COLO668 (cell line): ENCODE measurements around the gene RNF11.
"Not testable (repeated sequence)": the region's sequence is repeated elsewhere in the genome, so short reads cannot be mapped to it uniquely, and the experiment has no call there.

Experiments
- DNase-seq: peaks from one replicate; lab custom pipeline; 2025; ENCODE audit not compliant: unreplicated experiment; lab: John Stamatoyannopoulos, UW

RNF11 gene

DNA sequence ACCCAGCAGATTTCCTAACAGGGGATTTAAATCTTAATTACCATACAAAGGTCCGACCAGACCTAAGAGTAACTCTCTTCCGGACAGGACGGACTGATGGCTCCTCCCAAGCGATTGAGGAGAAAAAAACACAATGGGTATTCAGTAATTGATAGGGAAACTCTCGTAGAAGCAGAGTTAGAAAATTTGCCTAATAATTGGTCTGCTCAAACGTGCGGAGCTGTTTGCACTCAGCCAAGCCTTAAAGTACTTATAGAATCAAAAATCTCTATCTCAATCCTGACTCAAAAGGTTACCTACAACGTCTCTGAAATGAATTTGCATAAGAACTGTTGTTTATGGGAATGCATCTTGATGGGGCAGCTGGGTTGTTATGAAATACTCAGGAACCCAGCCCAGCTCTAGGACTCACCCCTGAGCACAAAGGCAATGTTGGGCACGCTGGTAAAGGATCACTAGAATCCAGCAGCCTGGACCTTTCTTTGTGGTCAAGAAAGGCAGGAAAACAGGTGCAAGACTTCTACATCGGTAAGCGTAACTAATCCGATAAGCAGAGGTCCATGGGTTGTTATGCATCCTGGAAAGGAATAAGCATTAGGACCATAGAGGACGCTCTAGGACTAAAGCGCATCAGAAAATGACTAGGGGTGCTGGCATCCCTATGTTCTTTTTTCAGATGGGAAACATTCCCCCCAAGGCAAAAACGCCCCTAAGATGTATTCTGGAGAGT is 8.7 kb upstream of the RNF11 start:
- DNase-seq, result not testable (repeated sequence)

DNA sequence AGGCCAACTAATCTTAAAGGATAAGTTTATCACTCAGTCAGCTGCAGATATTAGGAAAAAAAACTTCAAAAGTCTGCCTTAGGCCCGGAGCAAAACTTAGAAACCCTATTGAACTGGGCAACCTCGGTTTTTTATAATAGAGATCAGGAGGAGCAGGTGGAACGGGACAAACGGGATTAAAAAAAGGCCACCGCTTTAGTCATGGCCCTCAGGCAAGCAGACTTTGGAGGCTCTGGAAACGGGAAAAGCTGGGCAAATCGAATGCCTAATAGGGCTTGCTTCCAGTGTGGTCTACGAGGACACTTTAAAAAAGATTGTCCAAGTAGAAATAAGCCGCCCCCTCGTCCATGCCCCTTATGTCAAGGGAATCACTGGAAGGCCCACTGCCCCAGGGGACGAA is 7.6 kb upstream of the RNF11 start:
- not testable (repeated sequence) for DNase-seq

DNA sequence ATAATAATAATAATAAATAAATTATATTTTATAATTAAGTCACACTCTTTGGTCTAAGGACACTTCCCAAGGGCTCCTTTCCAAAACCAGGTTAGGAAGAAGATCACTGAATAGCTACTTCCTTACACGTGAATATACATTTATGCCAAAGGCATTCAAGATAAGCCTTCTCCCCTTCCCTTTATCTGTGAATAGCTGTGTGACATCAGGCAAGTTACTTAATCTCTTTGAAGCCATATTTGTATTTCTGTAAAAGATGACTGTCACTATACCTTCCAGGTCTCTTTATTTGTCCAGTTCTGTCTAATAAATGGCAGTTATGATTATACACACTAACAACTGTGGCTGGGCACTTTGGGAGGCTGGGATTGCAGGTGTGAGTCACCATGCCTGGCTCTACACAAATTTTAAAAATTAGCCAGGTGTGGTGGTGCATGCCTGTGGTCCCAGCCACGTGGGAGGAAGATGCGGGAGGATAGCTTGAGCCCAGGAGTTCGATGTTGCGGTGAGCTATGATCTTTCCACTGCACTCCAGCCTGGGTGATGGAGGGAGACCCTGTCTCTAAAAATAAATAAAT is 5.5 kb upstream of the RNF11 start:
- DNase-seq, result no peak

DNA sequence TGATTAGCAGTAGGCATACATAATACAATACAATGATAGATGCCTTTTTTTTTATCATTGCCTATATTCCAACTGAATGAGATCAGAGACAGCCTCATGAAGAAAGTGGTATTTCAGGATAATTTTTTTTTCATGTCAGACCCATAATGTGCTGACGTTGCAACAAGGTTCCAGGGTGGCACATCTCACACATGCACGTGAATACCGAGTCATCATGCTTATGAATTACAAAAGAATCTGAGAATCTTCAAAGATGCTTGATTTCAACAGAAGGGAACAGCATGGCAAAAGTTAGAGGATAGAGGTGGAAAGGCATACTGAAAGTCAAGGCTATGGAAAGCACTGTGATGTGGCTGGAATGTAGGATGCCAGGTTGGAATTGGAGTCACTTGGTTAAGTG is 5.0 kb upstream of the RNF11 start:
- DNase-seq, result no peak

GRCh38 chr1:51231896-51232295 is 4.2 kb upstream of the RNF11 start:
- no peak for DNase-seq

DNA sequence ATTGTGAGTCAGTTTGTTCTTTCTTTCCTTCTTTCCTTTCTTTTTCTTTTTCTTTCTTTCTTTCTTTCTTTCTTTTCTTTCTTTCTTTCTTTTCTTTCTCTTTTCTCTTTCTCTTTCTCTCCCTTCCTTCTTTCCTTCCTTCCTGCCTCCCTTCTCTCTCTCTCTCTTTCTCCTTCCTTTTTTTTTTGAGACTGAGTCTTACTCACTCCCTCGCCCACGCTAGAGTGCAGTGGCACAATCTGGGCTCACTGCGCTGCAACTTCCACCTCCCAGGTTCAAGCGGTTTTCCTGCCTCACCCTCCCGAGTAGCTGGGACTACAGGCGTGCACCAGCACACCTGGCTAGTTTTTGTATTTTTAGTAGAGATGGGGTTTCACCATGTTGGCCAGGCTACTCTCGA is 1.8 kb upstream of the RNF11 start:
- DNase-seq, result peak; percentile 45

DNA sequence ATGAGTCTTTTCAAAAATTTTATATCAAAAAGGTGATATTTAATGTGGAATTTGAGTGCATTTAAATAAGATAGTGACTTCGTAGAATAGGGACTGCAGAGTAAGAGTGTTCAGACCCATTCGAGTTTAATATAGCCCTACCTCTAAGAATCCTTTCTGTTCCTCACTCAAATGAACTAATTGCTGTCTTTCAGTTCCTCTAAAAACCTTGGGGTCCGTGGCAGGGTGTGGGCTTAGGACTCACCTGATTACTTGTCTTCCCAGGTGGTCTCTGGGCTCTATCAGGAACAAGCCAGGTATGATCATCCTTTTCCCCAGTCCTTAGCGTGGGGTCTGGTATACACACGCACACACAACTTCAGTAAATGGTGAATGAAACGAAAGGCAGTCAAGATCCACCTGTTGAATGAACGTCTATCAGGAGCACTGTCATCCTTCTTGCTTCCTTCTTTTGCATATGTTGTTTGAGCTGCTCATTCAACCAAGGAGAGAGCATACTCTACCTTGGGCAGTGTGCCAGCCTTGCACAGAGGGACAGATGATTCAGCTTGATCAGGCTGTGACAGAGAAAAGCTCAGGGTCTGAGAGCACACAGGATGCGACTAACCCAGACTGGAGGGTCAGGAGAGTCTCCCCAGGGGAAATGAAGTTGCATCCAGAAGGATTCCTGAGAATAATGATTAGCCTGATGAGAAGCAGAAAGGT is 1.2 kb upstream of the RNF11 start:
- DNase-seq, result peak; percentile 99

GRCh38 chr1:51236531-51237350 is 668 bp downstream of the RNF11 start:
- DNase-seq, result peak; percentile 68

DNA sequence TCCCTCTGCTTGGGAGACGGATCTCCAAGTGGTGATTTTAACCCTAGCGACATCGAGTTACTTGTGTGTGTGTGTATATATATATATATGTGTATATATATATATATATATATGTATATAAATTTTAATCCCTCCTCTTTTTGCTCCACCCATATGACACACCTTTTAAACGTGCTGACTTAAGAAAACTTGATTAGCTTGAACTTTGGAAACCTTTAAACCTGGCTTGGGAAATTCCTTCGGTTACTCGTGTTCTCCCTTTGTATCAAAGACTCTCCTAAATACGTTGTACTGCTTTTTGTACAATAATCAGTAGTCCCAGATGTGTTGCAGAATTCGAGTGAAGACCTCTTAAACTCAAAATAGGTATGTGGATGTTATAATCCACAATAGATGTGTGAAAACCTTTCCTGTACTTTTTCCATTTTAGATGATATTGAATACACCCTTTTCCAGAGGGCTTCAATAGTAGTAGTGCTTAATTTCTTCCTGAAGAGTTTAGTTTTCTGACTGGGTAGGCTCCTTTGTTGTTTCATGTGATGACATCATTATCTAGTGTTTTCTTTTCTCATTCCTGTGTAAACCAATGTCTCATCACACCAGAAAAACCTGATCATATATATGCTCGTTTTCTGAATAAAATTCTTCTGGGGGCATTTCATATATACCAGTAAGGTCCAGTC is 1.4 kb downstream of the RNF11 start:
- DNase-seq, result no peak

- peak; percentile 66 for DNase-seq
These were observed 1.9 kb downstream of the RNF11 start for GRCh38 chr1:51238034-51238403.

- DNase-seq, result no peak
These were observed 4.0 kb downstream of the RNF11 start for GRCh38 chr1:51240084-51240483.

DNA sequence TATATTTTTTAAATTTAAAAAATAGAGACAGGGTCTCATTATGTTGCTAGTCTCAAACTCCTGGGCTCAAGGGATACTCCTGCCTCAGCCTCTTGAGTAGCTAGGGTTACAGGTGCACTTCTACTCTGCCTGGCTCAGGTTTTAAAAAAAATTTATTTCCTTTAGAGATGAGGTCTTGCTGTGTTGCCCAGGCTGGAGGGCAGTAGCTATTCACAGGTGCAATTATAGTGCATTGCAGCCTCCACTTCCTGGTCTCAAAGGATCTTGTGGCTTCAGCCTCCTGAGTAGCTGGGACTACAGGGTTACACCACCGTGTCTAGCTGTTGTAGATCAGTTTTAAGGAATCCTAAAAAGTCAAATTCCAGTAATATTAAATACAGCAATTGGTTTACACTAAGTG is 5.0 kb downstream of the RNF11 start:
- no peak for DNase-seq

DNA sequence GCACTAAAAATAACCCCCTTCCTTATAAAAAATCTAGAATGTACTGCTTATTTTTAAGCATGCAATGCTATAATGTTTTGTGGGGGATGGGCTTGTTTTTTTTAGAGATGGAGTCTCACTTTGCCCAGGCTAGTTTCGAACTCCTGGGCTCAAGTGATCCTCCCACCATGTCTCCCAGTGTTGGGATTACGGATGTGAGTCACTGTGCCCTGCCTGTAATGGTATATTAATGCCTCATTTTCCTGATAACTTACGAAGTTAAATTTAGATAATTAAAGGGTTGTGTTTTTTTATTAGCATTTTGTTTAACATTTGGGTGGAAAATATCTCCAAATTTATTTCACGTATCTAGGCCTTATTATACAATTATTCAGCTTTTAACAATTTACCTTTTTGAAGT is 6.5 kb downstream of the RNF11 start:
- no peak for DNase-seq

DNA sequence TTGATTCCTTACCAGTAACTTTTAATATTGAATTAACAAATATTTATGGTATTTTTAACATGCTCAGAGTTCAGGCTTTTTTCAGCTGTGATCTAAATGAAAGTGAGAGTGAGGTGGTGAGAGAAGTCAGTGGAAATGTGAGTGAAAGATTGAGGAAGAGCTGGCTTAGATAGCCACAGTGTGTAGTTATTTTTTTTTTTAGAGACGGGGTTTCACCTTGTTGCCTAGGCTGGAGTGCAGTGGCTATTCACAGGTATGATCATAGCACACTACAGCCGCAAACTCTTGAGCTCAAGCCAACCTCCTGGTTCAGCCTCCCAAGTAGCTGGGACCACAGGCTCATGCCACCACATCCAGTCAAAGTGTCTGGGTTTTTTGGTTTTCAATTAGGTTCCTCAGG is 10.9 kb downstream of the RNF11 start:
- no peak for DNase-seq

DNA sequence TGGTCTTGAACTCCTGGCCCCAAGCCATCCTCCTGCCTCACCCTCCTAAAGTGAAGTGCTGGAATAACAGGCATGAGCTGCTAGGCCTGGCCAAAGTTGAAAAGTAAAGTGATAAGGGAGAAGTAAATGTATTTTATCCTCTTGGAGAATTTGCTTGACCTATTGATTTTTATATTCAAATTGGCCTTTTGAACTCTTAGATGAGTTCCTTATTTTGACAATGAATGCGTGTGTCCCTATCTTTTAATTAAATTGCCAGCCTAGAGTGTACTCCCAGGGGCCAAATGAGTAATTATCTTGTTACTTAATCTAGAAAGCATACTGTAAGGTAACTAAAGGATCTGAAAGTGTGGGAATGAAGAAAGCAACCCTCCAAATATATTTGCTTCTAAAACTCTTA is 11.4 kb downstream of the RNF11 start:
- no peak for DNase-seq

- no peak for DNase-seq
These were observed 13.4 kb downstream of the RNF11 start for GRCh38 chr1:51249445-51249844.

GRCh38 chr1:51250729-51251128 is 14.7 kb downstream of the RNF11 start:
- DNase-seq, result not testable (repeated sequence)

DNA sequence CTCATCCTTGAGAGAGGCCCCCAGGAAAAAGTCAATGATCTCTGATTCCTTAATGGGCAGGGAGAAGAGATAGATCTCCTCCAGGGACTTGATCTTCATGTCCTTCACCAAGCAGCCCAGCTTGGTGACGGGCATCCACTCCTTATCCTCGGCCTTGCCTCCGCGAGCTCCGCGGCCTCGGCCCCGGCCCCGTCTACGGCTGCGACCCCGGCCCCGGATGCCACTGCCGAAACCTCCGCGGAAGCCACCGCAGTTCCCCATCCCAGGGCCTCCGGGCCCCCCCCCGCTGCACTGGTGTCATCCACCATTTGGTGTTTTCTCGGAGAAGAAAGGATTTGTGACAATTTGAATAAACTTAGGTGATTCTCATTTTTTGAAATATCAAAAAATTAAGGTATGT is 15.1 kb downstream of the RNF11 start:
- not testable (repeated sequence) for DNase-seq

DNA sequence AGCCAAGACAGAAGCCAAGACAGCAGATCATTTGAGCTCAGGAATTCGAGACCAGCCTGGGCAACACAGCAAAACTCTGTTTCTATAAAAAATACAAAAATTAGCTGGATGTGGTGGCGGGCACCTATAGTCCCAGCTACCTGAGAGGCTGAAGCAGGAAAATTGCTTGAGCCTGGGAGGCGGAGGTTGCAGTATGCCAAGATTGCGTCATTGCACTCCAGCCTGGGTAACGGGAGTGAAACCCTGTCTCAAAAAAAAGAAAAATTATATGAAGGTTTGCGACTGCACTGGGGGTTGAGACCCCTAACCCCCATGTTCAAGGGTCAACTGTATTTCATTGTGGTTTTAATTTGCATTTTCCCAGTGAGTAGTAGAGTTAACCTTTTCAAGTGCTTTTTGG is 16.3 kb downstream of the RNF11 start:
- DNase-seq, result no peak

GRCh38 chr1:51253691-51254090 is 17.6 kb downstream of the RNF11 start:
- no peak for DNase-seq

DNA sequence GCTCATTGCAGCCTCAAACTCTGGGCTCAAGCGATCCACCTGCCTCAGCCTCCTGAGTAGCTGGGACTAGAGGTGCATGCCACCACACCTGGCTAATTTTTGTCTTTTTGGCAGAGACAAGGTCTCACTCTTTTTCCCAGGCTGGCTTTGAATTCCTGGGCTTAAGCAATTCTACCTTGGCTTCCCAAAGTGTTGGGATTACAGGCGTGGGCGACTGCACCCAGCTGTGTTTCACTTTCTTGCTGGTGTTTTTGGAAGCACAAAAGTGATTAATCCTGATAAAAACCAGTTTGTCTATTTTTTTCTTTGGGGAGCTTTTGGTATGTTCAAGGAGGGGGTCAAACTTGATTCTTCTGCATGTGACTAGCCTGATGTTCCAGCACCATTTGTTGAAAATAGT is 19.3 kb downstream of the RNF11 start:
- DNase-seq, result no peak
